H1 (cell line): Measurements from ENCODE around the gene SLC22A15. TPM values are rescaled to one million over a fixed set of nuclear protein-coding genes. Genes with fewer than 3 reads are reported as not detected.

ENCODE experiments used
- GTF2F1 ChIP-seq: IDR thresholded peaks from 2 replicates; pipeline ENCODE4 v1.6.1; 2012; ENCODE audit warnings: low read depth, low read length, improper control_type of control experiment, borderline replicate concordance
- HDAC2 ChIP-seq, 2 experiments: fragments of 300-600 bp in 1 of 2; sonication (generic) in 1 of 2; IDR thresholded peaks; 2 replicates each; pipeline ENCODE4 v1.6.1; 2011 to 2012; ENCODE audit warnings: low read depth in 2 of 2, low read length in 2 of 2, mild to moderate bottlenecking in 2 of 2, moderate library complexity in 2 of 2, borderline replicate concordance in 1 of 2, inconsistent platforms in 1 of 2
- NRF1 ChIP-seq: IDR thresholded peaks from 2 replicates; pipeline ENCODE4 v1.6.1; 2011; ENCODE audit warnings: mild to moderate bottlenecking, low read depth, low read length, improper control_type of control experiment
- PHF8 ChIP-seq: fragments of 200-600 bp; sonication (generic); conservative IDR thresholded peaks from 2 replicates; pipeline ENCODE4 v1.7.1; 2012; ENCODE audit warnings: low read depth, mild to moderate bottlenecking, inconsistent platforms, low read length, moderate library complexity
- SIN3A ChIP-seq, 2 experiments: IDR thresholded peaks in 1 of 2; conservative IDR thresholded peaks in 1 of 2; 2 replicates each; pipeline ENCODE4 v1.6.1; 2011 to 2012; ENCODE audit warnings: low read length in 2 of 2, improper control_type of control experiment in 1 of 2, low read depth in 1 of 2, mild to moderate bottlenecking in 1 of 2
- TAF7 ChIP-seq: optimal IDR thresholded peaks from 2 replicates; pipeline ENCODE3; 2011; ENCODE audit warnings: low read depth, mild to moderate bottlenecking, inconsistent platforms, low read length, moderate library complexity, borderline replicate concordance
- TCF12 ChIP-seq: IDR thresholded peaks from 2 replicates; pipeline ENCODE4 v1.6.1; 2011; ENCODE audit warnings: low read depth, mild to moderate bottlenecking, low read length
- YY1 ChIP-seq: IDR thresholded peaks from 2 replicates; pipeline ENCODE4 v1.6.1; 2011; ENCODE audit warnings: low read depth, mild to moderate bottlenecking, low read length
- polyA plus RNA-seq, 7 experiments: library from polyadenylated mRNA; depleted of rRNA in 3 of 7; stranded (reverse) in 5 of 7; unstranded in 2 of 7; fragments of >200 nt in 5 of 7; fragments of 200-250 nt in 2 of 7; gene quantifications; 1 replicate in 5 of 7; 2 replicates in 1 of 7; 4 replicates in 1 of 7; pipeline versions ENCODE4 v1.2.1 to v1.2.3, GENCODE V29; 2011 to 2013; ENCODE audit warnings: missing spikeins in 2 of 7, mixed read lengths in 2 of 7
- total RNA-seq: library from RNA; stranded (reverse); fragmentation: NEBNext Ultra II Directional; extraction: Animal tissue kit (Norgen Biotek cat#: 25700); gene quantifications from 2 replicates; pipeline ENCODE4 v1.2.1, GENCODE V29; 2021

SLC22A15 gene
- total and polyA plus RNA-seq, 2 of the 8 experiments (the other 6 are each of a cell fraction or from before 2014, with no cell fraction given) = 3.2 to 3.3 TPM

DNA sequence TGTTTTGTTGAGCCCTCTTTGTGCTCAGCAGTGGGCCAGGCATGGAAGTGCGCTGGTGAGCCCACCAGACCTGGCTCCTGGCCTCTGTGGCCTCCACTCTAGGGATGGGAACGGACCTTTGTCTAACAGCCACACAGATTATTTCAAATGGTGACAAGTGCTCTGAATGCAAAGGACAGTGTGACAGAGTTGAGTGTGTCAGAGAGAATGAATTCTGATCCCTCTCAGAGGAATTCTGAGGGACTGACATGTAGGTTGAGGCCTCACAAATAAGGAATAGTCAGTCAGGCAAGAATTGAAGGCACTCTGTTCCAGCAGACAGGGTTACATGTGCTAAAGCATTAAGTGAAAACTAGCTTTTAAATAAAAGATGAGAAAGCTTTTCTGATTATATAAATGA is 123.6 kb downstream of the SLC22A15 start (continued):
- TF ChIP-seq HDAC2 (IDR thresholded peaks at IDR 0.05; ENCODE audit: borderline replicate concordance in 1 of 2, low read depth in 2 of 2, low read length in 2 of 2) (no peak), TAF7 (no peak), NRF1 (no peak), PHF8 (no peak), TCF12 (no peak), GTF2F1 (no peak), SIN3A (conservative IDR thresholded peaks at IDR 0.05 in 1 of 2, IDR thresholded peaks at IDR 0.05 in 1 of 2; ENCODE audit: low read depth in 1 of 2, low read length in 2 of 2) (no peak), YY1 (no peak)
